ENCODE data around the gene RTN3.

GRCh38 chr11:63769042-63769713 is 87.9 kb downstream of the RTN3 start:
- TF ChIP-seq CTCF (conservative IDR thresholded peaks at IDR 0.05; ENCODE audit: low read length): no peak
- TF ChIP-seq EZH2phosphoT487 (IDR thresholded peaks at IDR 0.05; ENCODE audit: borderline replicate concordance, low read depth, low read length): no peak

Data from OCI-LY7 (cell line).